Transverse colon (tissue), 4 donors: ENCODE measurements around the gene RFX6. TPM values are rescaled to one million over a fixed set of nuclear protein-coding genes. Genes with fewer than 3 reads are reported as not detected.

Experiments used
- DNase-seq: peaks from one replicate; pipeline ENCODE4 v3.0.0-alpha.2; 2019
- H3K27ac ChIP-seq, 4 donors: fragments of 200-600 bp; sonication (generic); 2 replicates each; pipeline ENCODE4 v1.5.1; 2016 to 2018; ENCODE audit warnings: inconsistent platforms in 4 of 4
- H3K27me3 ChIP-seq: fragments of 200-600 bp; sonication (generic); 2 replicates; pipeline ENCODE4 v1.5.1; 2017; ENCODE audit warnings: inconsistent platforms
- H3K36me3 ChIP-seq, 4 donors: fragments of 200-600 bp; sonication (generic); 2 replicates each; pipeline ENCODE4 v1.5.1; 2017 to 2019; ENCODE audit warnings: inconsistent platforms in 4 of 4
- H3K4me1 ChIP-seq, 4 donors: fragments of 200-600 bp; sonication (generic); 2 replicates each; pipeline ENCODE4 v1.5.1; 2017 to 2020; ENCODE audit warnings: inconsistent platforms in 4 of 4
- H3K4me3 ChIP-seq, 4 donors: fragments of 200-600 bp; sonication (generic); 1 replicate in 1 of 4; 2 replicates in 3 of 4; pipeline versions ENCODE4 v1.5.1 to v1.6.1; 2017 to 2019; ENCODE audit warnings: inconsistent platforms in 4 of 4
- H3K9me3 ChIP-seq, 2 donors: fragments of 200-600 bp; sonication (generic); 2 replicates each; pipeline ENCODE4 v1.5.1; 2017 to 2019; ENCODE audit warnings: inconsistent platforms in 2 of 2
- EP300 ChIP-seq: sonication (generic); formaldehyde crosslinking; IDR thresholded peaks from one replicate; pipeline ENCODE4 v1.6.1; 2017; ENCODE audit warnings: antibody characterized with exemption, low read depth
- POLR2A ChIP-seq: fragments of 450-650 bp; IDR thresholded peaks from one replicate; pipeline ENCODE4 v1.6.1; 2016; ENCODE audit warnings: antibody characterized with exemption, mild to moderate bottlenecking, moderate library complexity
- POLR2AphosphoS5 ChIP-seq, 3 donors: sonication (generic); formaldehyde crosslinking; IDR thresholded peaks; one replicate each; pipeline ENCODE4 v1.6.1; 2016; ENCODE audit warnings: antibody characterized with exemption in 3 of 3
- WGBS, 2 donors: methylation state at CpG; one replicate each; pipeline ENCODE4 v1.1.5; 2018; ENCODE audit warnings: low coverage in 1 of 2; 5-methylcytosine and 5-hydroxymethylcytosine counted together
- in situ Hi-C, 4 donors: fragments of 200-750 bp; cut with MboI; loops; one replicate each; pipeline versions ENCODE4 v1.15.0 to v1.15.1; 2017; ENCODE audit warnings: low sequenced_read_pairs in 3 of 4, low pct_ligation_motif_present in 1 of 4, low pct_unique_long_range_greater_than_20kb in 1 of 4
- intact Hi-C: fragments of 100-400 bp; cut with DNase I; formaldehyde crosslinking; loops from one replicate; pipeline ENCODE4 v1.15.1; 2023; ENCODE audit warnings: low total_unique reads
- total RNA-seq, 4 donors: library from RNA; depleted of rRNA; stranded (reverse); fragments of >200 nt; gene quantifications; one replicate each; pipeline ENCODE4 v1.1.0, GENCODE V29; 2016
- TF ChIP-seq, protein P1 (sequence below), 5 experiments: fragments of 200-600 bp in 3 of 5; fragments of 450-650 bp in 2 of 5; sonication (generic) in 3 of 5; IDR thresholded peaks; 1 replicate in 2 of 5; 2 replicates in 3 of 5; pipeline ENCODE4 v1.5.1; 2016 to 2017; ENCODE audit warnings: antibody characterized with exemption in 5 of 5, inconsistent platforms in 3 of 5, mild to moderate bottlenecking in 2 of 5, moderate library complexity in 1 of 5

RFX6 gene
- total RNA-seq, 4 donors from 2014 or later, result 0.48 to 3.8 (median 1.1) TPM; not detected in 1

DNA sequence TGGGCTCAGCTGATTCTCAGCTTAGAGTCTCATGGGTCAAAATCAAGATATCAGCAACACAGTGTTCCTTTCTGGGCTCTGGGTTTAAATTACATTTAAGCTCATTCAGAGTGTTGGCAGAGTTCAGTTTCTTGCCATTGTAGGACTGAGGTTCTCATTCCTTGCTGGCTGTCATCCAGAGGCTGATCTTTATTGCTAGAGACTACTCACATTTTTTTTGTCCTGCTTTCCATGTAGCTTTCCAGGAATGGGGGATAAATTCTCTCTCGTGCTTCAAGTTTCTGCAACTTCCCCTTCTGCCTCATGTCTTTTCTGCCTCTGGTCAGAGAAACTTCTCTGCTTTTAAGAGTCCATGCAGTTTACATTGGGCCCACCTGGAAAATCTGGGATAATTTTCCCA lies 86.9 kb downstream of the RFX6 start:
- DNase-seq, result peak; percentile 26
- intact Hi-C loops, result no loop called here
- 10 to 17% methylated on average over 1 of the region's 1 CpG for WGBS, 2 donors
- Histone ChIP-seq H3K27ac (no peak overlapping the region), H3K9me3 (no peaks in the 10 kb centered on the region), H3K36me3 (no peaks in the 10 kb centered on the region), H3K27me3 (no peaks in the 10 kb centered on the region), H3K4me1 (peaks cover 0 to 5% (median 0%) of the 10 kb centered on the region in 4 donors), H3K4me3 (no peak overlapping the region)
- no peak for TF ChIP-seq POLR2AphosphoS5 (IDR thresholded peaks at IDR 0.05)
- TF ChIP-seq POLR2A, result no peak
- TF ChIP-seq, protein P1, sequence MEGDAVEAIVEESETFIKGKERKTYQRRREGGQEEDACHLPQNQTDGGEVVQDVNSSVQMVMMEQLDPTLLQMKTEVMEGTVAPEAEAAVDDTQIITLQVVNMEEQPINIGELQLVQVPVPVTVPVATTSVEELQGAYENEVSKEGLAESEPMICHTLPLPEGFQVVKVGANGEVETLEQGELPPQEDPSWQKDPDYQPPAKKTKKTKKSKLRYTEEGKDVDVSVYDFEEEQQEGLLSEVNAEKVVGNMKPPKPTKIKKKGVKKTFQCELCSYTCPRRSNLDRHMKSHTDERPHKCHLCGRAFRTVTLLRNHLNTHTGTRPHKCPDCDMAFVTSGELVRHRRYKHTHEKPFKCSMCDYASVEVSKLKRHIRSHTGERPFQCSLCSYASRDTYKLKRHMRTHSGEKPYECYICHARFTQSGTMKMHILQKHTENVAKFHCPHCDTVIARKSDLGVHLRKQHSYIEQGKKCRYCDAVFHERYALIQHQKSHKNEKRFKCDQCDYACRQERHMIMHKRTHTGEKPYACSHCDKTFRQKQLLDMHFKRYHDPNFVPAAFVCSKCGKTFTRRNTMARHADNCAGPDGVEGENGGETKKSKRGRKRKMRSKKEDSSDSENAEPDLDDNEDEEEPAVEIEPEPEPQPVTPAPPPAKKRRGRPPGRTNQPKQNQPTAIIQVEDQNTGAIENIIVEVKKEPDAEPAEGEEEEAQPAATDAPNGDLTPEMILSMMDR (IDR thresholded peaks at IDR 0.05), result no peak
- no peak for TF ChIP-seq EP300
- in situ Hi-C loops, result loop anchor here in 1 of 4 donors (25.0 kb wide), 1 partner anchor 177 kb away; no protein-coding TSS in a partner anchor

DNA sequence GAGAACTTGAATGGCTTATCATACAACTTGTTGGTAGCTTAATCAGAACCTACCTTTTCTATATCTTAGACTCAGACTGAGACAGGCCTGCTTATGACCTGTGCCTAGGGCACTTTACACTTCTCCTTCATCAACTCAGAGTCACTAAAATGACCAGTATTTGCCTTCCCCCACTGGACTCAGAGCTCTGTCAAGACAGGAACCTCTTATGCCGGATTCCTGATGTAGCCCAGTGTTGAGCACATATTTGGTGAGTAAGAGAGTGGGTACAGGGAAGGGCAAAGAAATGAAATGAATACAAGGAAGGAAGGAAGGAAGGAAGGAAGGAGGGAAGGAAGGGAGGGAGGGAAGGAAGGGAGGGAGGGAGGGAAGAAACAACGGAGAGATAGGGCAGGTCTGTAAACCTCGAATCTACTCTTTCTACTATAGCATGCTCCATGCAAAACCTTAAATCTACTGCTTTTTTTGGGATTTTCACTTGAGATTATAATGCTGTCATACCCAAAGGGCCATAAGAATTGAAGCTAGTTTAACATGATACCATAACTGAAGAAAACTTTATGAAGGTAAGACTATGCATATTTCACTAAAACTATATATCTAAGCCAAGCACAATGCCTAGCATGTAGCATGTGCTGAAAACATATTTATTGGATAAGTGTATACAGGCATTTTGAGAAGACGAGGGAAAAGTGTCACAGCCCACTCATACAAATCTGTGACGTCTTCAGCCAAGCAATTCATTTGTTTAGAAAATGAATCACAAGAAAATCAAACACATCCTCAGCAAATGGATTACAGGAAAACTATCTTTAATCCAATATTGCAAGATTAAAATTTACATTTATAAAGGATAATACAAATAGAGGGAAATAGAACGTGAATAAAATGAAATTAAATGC lies 89.9 kb downstream of the RFX6 start:
- Histone ChIP-seq H3K4me1 (peaks cover 0 to 5% (median 0%) of the 10 kb centered on the region in 4 donors), H3K4me3 (no peak overlapping the region), H3K9me3 (no peaks in the 10 kb centered on the region), H3K27me3 (no peaks in the 10 kb centered on the region), H3K27ac (no peak overlapping the region), H3K36me3 (no peaks in the 10 kb centered on the region)
- in situ Hi-C loops, result loop anchor here in 1 of 4 donors (25.0 kb wide), 1 partner anchor 180 kb away; no protein-coding TSS in a partner anchor
- DNase-seq, result no peak
- TF ChIP-seq POLR2A (no peak), EP300 (no peak), POLR2AphosphoS5 (IDR thresholded peaks at IDR 0.05) (no peak)
- TF ChIP-seq, protein P1 (IDR thresholded peaks at IDR 0.05), result no peak
- 61% methylated on average over 5 to 6 of the region's 6 CpGs for WGBS, 2 donors
- intact Hi-C loops, result no loop called here

DNA sequence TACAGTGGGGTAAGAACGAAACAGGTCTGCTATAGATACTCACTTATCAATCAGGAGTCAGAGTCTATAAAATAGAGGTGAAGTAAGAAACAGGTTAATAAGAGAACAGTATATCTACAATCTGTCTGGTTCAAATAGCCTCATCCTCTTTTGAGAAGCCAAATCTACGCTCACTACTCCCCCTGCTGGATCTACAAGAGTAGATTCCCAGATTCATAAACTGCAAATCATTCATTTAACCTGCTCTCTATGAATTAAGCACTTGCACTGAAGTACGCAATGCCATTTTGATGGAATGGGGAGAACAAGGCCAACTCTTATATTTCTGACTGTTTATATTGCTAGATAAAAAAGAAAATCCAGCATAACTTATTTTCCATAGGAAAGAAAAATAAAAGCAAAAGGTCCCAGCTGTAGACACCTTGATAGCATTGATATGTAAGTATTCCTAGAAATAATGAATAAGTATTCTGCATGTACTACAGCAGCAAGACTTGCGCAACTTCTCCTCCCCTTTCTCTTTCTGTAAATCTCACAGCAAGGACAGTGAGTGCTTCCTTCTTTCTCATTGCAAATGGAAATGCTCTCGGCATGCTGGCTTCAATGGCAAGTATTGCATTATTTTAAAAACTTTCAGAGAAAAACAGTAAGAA lies 92.3 kb downstream of the RFX6 start:
- Histone ChIP-seq H3K27me3 (no peaks in the 10 kb centered on the region), H3K36me3 (no peaks in the 10 kb centered on the region), H3K4me3 (no peak overlapping the region), H3K27ac (no peak overlapping the region), H3K9me3 (no peaks in the 10 kb centered on the region), H3K4me1 (peaks cover 0 to 5% (median 0%) of the 10 kb centered on the region in 4 donors)
- DNase-seq, result peak; percentile 14
- in situ Hi-C loops (loop anchor here in 1 of 4 donors (25.0 kb wide), 1 partner anchor 182 kb away; no protein-coding TSS in a partner anchor), intact Hi-C loops (no loop called here)
- TF ChIP-seq POLR2A, result no peak
- TF ChIP-seq, protein P1 (IDR thresholded peaks at IDR 0.05), result peak; percentile 52 to 66 (median 60)
- WGBS, 2 donors, result 30 to 31% methylated on average over 5 of the region's 5 CpGs

DNA sequence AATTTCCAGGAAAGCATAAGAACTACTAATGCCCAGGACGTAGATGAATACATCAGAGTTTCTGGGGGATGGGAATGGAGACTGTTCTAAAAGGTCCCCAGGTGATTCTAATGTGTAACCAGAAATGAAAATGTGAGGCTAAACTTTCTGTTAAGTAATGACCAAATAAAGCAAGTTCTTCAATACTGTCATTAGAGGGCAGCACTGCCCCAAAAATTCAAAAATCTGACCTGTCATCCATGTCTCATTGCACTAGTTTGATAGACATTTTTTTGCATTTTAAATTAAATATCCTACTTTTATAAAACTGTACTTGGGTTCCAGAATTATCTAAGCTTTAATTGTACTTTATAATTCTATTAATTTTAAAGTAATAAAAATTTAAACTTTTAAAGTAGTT lies 94.9 kb downstream of the RFX6 start:
- DNase-seq, result peak; percentile 17
- Histone ChIP-seq H3K27me3 (no peaks in the 10 kb centered on the region), H3K4me1 (peaks cover 0 to 5% (median 0%) of the 10 kb centered on the region in 4 donors), H3K4me3 (no peak overlapping the region), H3K27ac (no peak overlapping the region), H3K36me3 (no peaks in the 10 kb centered on the region), H3K9me3 (no peaks in the 10 kb centered on the region)
- no peak for TF ChIP-seq POLR2A
- TF ChIP-seq, protein P1 (IDR thresholded peaks at IDR 0.05), result peak; percentile 35 to 58 (median 54)
- TF ChIP-seq POLR2AphosphoS5 (IDR thresholded peaks at IDR 0.05), result no peak
- TF ChIP-seq EP300, result no peak
- in situ Hi-C loops, result loop anchor here in 1 of 4 donors (25.0 kb wide), 1 partner anchor 185 kb away; no protein-coding TSS in a partner anchor
- intact Hi-C loops, result no loop called here
- WGBS, 2 donors, result 0 to 3% methylated on average over 1 of the region's 1 CpG
